Measurements from ENCODE around the gene CDKAL1.

GRCh38 chr6:21235162-21235561, 700.9 kb downstream of the CDKAL1 start:
- TF ChIP-seq CTCF (IDR thresholded peaks at IDR 0.05; ENCODE audit: low read depth, low read length) = no peak
- TF ChIP-seq EZH2phosphoT487 (IDR thresholded peaks at IDR 0.05; ENCODE audit: low read depth) = no peak
